Chondrocyte (in vitro differentiated cells): Measurements from ENCODE around the gene SRRM2. TPM values are rescaled to one million over a fixed set of nuclear protein-coding genes. Genes with fewer than 3 reads are reported as not detected.

Experiments
- DNase-seq: peaks from one replicate; pipeline ENCODE4 v3.0.0; 2021; ENCODE audit warnings: mixed read lengths, low spot score
- H3K27ac Mint-ChIP-seq: one replicate; pipeline ENCODE4 v1.8.0; 2021; ENCODE audit warnings: mild to moderate bottlenecking, moderate library complexity, mixed read lengths; ENCODE audit not compliant: unreplicated experiment
- H3K27me3 Mint-ChIP-seq: 2 replicates; pipeline ENCODE4 v1.8.0; 2021; ENCODE audit warnings: low read depth, mixed read lengths
- H3K36me3 Mint-ChIP-seq: 2 replicates; pipeline ENCODE4 v1.8.0; 2021; ENCODE audit warnings: low read depth, mixed read lengths
- H3K4me1 Mint-ChIP-seq: 2 replicates; pipeline ENCODE4 v1.8.0; 2021; ENCODE audit warnings: low read depth, mild to moderate bottlenecking, mixed read lengths
- H3K4me3 Mint-ChIP-seq: one replicate; pipeline ENCODE4 v1.8.0; 2021; ENCODE audit warnings: mild to moderate bottlenecking, moderate library complexity, mixed read lengths; ENCODE audit not compliant: unreplicated experiment
- H3K9me3 Mint-ChIP-seq: 2 replicates; pipeline ENCODE4 v1.8.0; 2021; ENCODE audit warnings: low read depth, mixed read lengths
- CTCF ChIP-seq: fragments of 200-600 bp; sonication (generic); IDR thresholded peaks from 2 replicates; pipeline ENCODE4 v1.5.0; 2021; ENCODE audit warnings: antibody characterized with exemption, mild to moderate bottlenecking, moderate library complexity
- total RNA-seq: library from RNA; stranded (reverse); gene quantifications from 3 replicates; pipeline ENCODE4 v1.2.1, GENCODE V29; 2021

SRRM2 gene
- total RNA-seq, 1 donor from 2014 or later: 363 TPM

- peaks cover 2% of the 10 kb centered on the region for H3K36me3 Mint-ChIP-seq
- no peak overlapping the region for H3K27ac Mint-ChIP-seq
- DNase-seq: peak; percentile 80
- no peak for TF ChIP-seq CTCF
- no peak overlapping the region for H3K4me3 Mint-ChIP-seq
- H3K27me3 Mint-ChIP-seq: no peaks in the 10 kb centered on the region
- no peaks in the 10 kb centered on the region for H3K9me3 Mint-ChIP-seq
- H3K4me1 Mint-ChIP-seq: peaks cover 7% of the 10 kb centered on the region
Observed at GRCh38 chr16:2712546-2712945, 39.9 kb upstream of the SRRM2 start.

DNA sequence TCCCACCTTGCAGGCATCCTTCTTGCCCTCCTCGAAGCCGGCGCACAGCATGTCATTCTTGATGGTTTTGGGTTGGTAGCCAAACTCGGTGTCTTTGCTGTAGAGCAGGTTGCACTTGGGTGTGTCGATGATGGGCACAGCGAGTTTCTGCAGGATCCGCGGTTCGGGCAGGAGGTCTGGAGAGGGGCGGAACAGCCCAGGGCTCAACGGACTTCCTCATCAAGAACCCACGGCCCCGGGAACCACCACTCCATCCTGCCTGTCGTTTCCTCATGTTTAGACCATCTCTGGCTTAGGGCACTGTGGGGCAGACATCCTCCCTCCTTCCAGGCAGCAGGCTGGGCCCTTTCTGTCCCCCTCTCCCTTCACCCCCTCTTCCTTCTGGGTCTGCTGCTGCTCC lies 38.9 kb upstream of the SRRM2 start:
- DNase-seq: no peak
- peaks cover 7% of the 10 kb centered on the region for H3K4me1 Mint-ChIP-seq
- H3K9me3 Mint-ChIP-seq: no peaks in the 10 kb centered on the region
- H3K36me3 Mint-ChIP-seq: no peaks in the 10 kb centered on the region
- H3K27ac Mint-ChIP-seq: no peak overlapping the region
- no peak for TF ChIP-seq CTCF
- no peaks in the 10 kb centered on the region for H3K27me3 Mint-ChIP-seq
- no peak overlapping the region for H3K4me3 Mint-ChIP-seq

GRCh38 chr16:2713985-2714774 lies 38.3 kb upstream of the SRRM2 start:
- Mint-ChIP-seq H3K4me1 (peaks cover 7% of the 10 kb centered on the region), H3K4me3 (no peak overlapping the region), H3K27me3 (no peaks in the 10 kb centered on the region), H3K27ac (no peak overlapping the region), H3K9me3 (no peaks in the 10 kb centered on the region), H3K36me3 (no peaks in the 10 kb centered on the region)
- DNase-seq: no peak
- no peak for TF ChIP-seq CTCF

GRCh38 chr16:2715064-2715463 lies 37.4 kb upstream of the SRRM2 start:
- H3K36me3 Mint-ChIP-seq: no peaks in the 10 kb centered on the region
- H3K4me1 Mint-ChIP-seq: peaks cover 7% of the 10 kb centered on the region
- no peaks in the 10 kb centered on the region for H3K27me3 Mint-ChIP-seq
- no peak for DNase-seq
- no peak for TF ChIP-seq CTCF
- no peaks in the 10 kb centered on the region for H3K9me3 Mint-ChIP-seq
- no peak overlapping the region for H3K27ac Mint-ChIP-seq
- no peak overlapping the region for H3K4me3 Mint-ChIP-seq

DNA sequence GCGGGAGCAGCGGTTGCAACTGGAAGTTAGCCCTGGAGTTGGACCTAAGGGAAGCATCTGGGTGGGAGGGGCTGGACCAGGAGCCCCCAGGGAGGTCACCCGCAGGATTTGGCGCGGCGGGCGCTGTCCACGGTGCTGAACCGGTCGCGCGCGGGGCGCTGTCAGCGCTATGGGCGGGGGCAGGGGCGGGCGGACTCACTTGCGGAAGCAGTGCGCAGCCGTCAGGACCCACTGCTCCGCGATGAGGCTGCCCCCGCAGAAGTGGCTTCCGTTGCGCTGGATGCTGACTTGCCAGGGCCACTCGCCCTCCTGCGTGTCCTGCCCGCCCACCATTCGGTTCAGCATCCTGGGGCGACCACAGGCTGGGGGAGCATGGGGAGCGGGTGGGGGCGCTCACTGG lies 36.9 kb upstream of the SRRM2 start:
- Mint-ChIP-seq H3K9me3 (no peaks in the 10 kb centered on the region), H3K27ac (no peak overlapping the region), H3K27me3 (no peaks in the 10 kb centered on the region), H3K4me1 (peaks cover 7% of the 10 kb centered on the region), H3K4me3 (no peak overlapping the region), H3K36me3 (no peaks in the 10 kb centered on the region)
- TF ChIP-seq CTCF: no peak
- peak; percentile 81 for DNase-seq
